Measurements from ENCODE around the gene PGM2L1.

DNA sequence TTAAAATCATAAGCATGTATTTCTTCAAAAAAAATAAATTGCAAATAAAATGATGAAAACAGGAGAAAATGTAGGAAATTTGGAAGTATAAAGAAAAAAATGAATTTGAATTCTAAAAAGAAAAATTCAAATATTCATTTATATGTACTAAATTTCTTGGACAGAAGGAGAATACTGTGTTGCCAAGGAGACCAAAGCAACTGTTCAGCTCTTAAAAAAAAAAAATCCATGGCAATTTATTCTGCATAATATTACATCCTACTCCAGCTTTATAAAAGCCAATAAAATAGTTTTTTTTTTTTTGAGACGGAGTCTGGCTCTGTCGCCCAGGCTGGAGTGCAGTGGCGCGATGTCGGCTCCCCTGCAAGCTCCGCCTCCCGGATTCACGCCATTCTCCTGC is 6.0 kb downstream of the PGM2L1 start:
- TF ChIP-seq CTCF (IDR thresholded peaks at IDR 0.05) (no peak), POLR2A (IDR thresholded peaks at IDR 0.05) (no peak)
